Astrocyte of the cerebellum (primary cell): ENCODE results near the gene MAML2.
"Not testable (repeated sequence)": the region's sequence is repeated elsewhere in the genome, so short reads cannot be mapped to it uniquely, and the experiment has no call there.

Experiments used
- DNase-seq: peaks from one replicate; pipeline ENCODE4 v3.0.0-alpha.2; 2011; ENCODE audit warnings: low read depth
- H3K4me3 ChIP-seq: 2 replicates; pipeline ENCODE4 v1.5.1; 2011; ENCODE audit warnings: mild to moderate bottlenecking, low read depth, low read length, moderate library complexity
- in situ Hi-C: cut with HindIII; loops from 2 replicates; pipeline ENCODE4 v1.10.0; 2017; ENCODE audit warnings: low sequenced_read_pairs
- TF ChIP-seq, protein P1 (sequence below): IDR thresholded peaks from 2 replicates; pipeline ENCODE4 v1.5.1; 2012; ENCODE audit warnings: low read length, low read depth, moderate library complexity, mild to moderate bottlenecking; ENCODE audit errors: missing control alignments

Gene MAML2

DNA sequence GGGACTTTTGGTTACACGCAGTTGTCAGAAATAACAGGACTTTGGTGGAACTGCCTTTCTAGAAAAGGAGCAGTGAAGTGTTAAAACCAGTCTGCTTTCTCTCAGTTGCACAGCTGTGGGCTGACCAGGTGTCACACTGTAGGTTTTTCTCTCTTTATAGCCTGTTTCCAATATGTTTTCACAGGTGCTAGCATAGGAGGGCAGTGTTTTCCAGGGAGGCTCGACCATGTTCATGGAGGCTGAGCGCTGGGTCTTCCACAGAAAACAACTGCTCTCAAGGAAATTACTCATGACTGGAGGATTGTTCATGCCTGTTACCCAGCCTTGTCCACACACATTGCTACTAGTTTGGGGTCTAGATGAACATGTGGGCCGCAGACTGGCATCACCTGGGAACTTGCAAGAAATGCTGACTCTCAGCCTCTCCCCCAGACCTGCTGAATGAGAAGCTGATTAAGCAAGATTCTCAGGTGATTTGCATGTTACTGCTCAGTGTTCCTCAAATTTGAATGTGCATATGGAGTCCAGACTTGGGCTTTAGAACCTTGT, 157.7 kb downstream of the MAML2 start:
- no peak for DNase-seq
- TF ChIP-seq, protein P1, sequence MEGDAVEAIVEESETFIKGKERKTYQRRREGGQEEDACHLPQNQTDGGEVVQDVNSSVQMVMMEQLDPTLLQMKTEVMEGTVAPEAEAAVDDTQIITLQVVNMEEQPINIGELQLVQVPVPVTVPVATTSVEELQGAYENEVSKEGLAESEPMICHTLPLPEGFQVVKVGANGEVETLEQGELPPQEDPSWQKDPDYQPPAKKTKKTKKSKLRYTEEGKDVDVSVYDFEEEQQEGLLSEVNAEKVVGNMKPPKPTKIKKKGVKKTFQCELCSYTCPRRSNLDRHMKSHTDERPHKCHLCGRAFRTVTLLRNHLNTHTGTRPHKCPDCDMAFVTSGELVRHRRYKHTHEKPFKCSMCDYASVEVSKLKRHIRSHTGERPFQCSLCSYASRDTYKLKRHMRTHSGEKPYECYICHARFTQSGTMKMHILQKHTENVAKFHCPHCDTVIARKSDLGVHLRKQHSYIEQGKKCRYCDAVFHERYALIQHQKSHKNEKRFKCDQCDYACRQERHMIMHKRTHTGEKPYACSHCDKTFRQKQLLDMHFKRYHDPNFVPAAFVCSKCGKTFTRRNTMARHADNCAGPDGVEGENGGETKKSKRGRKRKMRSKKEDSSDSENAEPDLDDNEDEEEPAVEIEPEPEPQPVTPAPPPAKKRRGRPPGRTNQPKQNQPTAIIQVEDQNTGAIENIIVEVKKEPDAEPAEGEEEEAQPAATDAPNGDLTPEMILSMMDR = no peak
- H3K4me3 ChIP-seq = no peak overlapping the region
- in situ Hi-C loops = loop anchor here (5.0 kb wide), 1 partner anchor 37 kb away; no protein-coding TSS in a partner anchor

DNA sequence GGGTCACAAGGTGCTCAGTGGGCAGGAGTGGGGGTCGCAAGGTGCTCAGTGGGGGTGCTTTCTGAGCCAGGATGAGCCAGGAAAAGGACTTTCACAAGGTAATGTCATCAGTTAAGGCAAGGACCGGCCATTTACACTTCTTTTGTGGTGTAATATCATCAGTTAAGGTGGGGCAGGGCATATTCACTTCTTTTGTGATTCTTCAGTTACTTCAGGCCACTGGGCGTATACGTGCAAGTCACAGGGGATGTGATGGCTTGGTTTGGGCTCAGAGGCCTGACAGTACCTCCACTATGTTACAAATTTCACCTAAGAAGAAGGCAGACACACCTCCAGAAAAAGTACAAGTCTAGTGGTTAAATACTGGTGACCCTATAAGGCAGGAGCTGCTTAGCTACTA, 162.1 kb downstream of the MAML2 start:
- in situ Hi-C loops, DNase-seq: not testable (repeated sequence)

DNA sequence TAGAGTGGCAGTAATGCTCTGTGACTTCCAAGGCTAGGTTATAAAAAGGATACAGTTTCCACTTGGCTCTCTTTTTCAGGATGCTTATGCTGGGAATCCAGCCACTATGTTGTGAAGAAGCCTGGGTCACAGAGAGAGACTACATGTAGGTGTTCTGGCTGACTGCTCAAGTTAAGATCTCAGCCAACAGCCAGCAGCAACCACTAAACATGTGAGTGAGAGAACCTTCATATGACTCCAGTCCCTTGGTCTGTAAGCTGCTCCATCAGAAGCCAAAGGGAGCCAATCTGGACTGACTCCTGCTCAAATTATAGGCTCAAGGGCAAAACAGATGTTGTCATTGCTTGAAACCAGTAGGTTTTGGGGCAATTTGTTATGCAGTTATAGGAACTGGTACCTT, 162.7 kb downstream of the MAML2 start:
- DNase-seq = no peak
- TF ChIP-seq, protein P1 = no peak

More for the DNA sequence above, 162.1 kb downstream of the MAML2 start:
- H3K4me3 ChIP-seq = not testable (repeated sequence)

DNA sequence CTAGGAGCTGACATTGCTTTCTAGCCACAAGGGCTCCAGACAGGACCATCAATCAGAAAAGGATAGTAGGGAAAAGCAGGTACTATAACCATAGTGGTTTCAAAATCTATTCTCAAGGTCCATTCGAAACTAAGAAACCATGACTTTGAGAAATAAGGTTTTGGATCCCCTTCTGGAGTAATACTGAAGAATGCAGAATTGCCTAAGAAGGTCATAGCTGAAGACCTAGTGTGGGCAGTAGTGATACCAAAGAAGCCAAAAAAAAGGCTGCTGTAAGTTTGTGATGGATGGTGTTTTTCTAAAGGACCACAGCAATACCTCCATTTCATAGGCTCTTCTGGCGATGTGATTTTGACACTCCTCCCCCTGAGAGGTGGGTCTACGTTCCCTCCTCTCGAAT, 163.1 kb downstream of the MAML2 start:
- H3K4me3 ChIP-seq = no peak overlapping the region
- TF ChIP-seq, protein P1 = no peak
- in situ Hi-C loops = no loop called here
- no peak for DNase-seq

More for the DNA sequence above, 162.7 kb downstream of the MAML2 start:
- in situ Hi-C loops = no loop called here
- no peak overlapping the region for H3K4me3 ChIP-seq

DNA sequence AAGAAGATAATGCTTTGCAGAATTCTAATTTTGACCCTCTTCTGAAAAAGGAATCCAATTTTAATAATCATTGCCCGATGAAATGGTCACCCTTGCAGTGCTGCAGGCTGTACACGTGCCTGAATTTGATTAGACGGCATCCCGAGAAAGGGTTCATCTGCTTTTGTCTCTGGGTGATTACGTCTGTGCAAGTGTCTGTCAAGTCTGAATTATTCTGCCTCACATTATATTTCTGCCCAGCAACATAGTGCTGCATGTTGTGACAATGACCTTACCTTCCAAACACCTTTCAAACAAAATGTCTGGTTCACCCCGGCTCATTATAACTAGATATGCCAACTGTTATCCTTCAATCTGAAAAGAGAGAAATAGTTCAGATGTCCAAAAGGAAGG, 164.1 kb downstream of the MAML2 start:
- TF ChIP-seq, protein P1 = no peak
- DNase-seq = no peak
- H3K4me3 ChIP-seq = no peak overlapping the region
- in situ Hi-C loops = no loop called here

DNA sequence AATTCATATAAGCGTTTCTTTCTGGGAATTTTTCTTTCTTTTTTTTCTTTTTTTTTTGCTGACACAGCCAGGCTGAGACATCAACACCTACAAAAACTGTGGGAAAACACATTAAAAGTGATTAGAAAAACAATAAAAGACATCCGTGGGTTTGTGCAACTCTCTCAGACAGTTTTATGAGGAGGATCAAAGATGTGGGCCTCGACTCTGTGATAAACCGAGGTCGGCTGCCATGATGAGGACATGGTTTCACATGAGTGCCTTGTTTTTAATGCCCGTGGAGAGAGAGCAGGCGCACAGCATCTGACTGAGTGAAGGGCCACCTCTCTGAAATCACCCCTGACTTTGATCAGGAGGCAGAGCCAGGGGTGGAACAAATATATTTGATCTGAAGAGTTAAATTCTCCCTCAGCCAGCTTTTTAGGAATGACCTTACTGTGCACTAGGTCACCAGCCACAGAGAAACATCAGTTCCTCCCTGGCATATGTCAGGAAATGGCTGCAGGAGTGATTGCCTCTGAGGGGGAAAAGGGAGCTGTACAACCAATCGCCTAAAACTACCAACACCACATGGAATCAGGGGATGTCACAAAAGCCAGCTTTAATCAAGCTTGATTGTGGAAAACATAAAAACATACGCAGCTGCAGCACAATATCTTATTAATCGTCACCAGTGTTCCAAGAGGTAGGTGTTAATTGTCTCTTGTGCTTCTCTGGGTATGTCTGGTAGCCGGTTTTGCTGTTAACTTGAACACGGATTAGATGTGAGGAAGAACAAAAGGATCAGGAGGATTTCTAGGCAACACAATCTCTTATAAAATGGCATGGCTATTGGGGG, 164.7 kb downstream of the MAML2 start:
- in situ Hi-C loops = no loop called here

DNA sequence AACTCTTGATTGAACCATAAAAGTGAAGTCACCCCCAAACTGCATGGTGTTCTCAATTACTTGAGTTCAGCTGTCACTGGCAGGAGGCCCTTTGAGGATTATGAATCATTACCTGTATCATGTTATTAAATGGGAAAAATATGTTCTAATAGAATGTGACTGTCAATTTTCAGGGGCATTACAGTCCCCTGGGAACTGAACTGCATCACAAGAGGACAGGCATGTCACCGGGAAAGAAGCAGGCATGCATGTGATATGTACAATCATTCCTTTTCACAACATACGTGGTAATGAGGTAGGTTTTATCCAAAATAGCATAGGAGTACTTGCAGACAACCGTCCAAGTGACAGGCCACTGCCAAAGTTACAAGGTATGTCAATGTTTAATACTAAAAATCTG, 165.8 kb downstream of the MAML2 start:
- no peak for DNase-seq
- TF ChIP-seq, protein P1 = no peak
- in situ Hi-C loops = no loop called here
- no peak overlapping the region for H3K4me3 ChIP-seq

More for the DNA sequence above, 164.7 kb downstream of the MAML2 start:
- no peak overlapping the region for H3K4me3 ChIP-seq
- TF ChIP-seq, protein P1 = no peak
- DNase-seq = no peak
